Measurements from ENCODE around the gene LTB4R. TPM values are rescaled to one million over a fixed set of nuclear protein-coding genes. Genes with fewer than 3 reads are reported as not detected.
A peak's percentile ranks its signal among the peaks of the same experiment; 100 is the strongest.

The LTB4R gene
- total RNA-seq, 2 donors from 2014 or later: 11.8 to 14.2 TPM

DNA sequence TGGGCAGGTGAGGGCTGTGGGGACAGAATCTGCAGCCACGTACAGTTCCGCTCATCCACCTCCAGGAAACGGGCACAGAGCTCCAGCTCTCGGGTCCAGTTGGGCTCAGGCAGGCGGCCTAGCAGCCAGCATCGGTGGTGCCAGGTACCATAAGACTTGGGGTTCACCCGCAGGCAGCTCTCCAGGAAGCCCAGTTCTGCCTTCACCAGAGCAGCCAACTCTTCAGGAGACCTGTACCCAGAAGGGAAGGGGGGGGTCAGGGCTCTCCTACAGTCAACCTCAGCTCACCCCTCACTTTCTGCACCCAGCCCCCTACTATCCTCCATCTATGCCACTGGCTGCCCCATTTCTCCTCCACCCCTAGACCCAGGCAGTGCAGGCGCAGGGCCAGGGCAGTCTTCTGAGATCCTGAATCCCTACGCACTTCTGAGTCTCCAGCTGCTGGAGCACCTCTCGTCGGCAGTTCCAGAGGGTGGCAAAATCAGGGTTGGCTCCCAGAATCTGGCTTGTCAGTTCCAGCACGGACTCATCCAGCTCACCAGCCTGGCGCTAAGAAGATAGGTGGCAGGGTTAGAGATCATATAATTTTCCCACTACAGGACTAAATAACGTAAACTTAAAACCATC, 41.3 kb upstream of the LTB4R start:
- no peak overlapping the region for H3K27ac ChIP-seq
- H3K4me1 ChIP-seq (replicated peaks): no peaks in the 10 kb centered on the region
- no peak for DNase-seq (ENCODE audit: low spot score)
- no peaks in the 10 kb centered on the region for H3K27me3 ChIP-seq (replicated peaks; ENCODE audit: insufficient read depth)
- intact Hi-C loops (cut with DNase I): no loop called here
- H3K4me3 ChIP-seq: no peak overlapping the region
- TF ChIP-seq POLR2AphosphoS5 (IDR thresholded peaks at IDR 0.05) (no peak), POLR2A (IDR thresholded peaks at IDR 0.05) (no peak)
- TF ChIP-seq, protein P1, sequence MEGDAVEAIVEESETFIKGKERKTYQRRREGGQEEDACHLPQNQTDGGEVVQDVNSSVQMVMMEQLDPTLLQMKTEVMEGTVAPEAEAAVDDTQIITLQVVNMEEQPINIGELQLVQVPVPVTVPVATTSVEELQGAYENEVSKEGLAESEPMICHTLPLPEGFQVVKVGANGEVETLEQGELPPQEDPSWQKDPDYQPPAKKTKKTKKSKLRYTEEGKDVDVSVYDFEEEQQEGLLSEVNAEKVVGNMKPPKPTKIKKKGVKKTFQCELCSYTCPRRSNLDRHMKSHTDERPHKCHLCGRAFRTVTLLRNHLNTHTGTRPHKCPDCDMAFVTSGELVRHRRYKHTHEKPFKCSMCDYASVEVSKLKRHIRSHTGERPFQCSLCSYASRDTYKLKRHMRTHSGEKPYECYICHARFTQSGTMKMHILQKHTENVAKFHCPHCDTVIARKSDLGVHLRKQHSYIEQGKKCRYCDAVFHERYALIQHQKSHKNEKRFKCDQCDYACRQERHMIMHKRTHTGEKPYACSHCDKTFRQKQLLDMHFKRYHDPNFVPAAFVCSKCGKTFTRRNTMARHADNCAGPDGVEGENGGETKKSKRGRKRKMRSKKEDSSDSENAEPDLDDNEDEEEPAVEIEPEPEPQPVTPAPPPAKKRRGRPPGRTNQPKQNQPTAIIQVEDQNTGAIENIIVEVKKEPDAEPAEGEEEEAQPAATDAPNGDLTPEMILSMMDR (IDR thresholded peaks at IDR 0.05): no peak
- H3K9me3 ChIP-seq: no peaks in the 10 kb centered on the region
- 96% methylated on average over 10 of the region's 14 CpGs for WGBS
- peaks cover 0 to 6% of the 10 kb centered on the region in 2 donors for H3K36me3 ChIP-seq

DNA sequence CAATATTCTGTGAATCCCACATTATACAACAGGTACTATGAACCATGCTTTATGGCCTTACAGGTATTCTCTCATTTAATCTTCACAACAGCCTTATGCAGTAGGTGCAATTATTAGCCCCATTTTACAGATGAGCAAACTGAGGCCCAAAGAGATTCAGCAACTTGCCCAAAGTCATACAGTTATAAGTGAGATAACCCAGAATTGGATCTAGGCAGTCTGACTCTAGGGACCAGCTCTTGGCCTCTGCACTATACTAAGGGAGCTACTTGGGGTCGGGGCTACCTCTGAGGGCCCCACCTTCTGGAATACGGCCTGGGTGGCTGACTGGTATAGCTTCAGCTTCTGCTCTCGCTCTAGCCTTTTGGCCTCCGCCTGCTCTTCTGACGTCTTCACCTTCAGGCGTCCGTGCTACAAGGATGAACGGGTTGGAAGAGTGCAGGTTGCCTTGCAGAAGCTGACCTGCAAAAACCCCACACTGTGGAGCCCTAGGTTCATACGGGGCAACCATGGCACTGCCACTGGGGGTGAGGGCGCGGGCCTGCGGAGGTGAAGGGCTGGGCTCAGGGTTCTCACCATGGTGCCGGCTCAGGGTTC, 40.7 kb upstream of the LTB4R start:
- Histone ChIP-seq H3K9me3 (no peaks in the 10 kb centered on the region), H3K36me3 (peaks cover 0 to 6% of the 10 kb centered on the region in 2 donors), H3K4me1 (replicated peaks) (no peaks in the 10 kb centered on the region), H3K27me3 (replicated peaks; ENCODE audit: insufficient read depth) (no peaks in the 10 kb centered on the region), H3K27ac (peak overlapping the region; percentile 87 to 96), H3K4me3 (peak overlapping the region; percentile 74 to 99)
- DNase-seq (ENCODE audit: low spot score): no peak
- 23% methylated on average over 13 of the region's 13 CpGs for WGBS
- intact Hi-C loops (cut with DNase I): loop anchor here (1.0 kb wide), 1 partner anchor 29 kb away; the partner anchor contains the start of genes DHRS1 and NOP9
- TF ChIP-seq POLR2A (IDR thresholded peaks at IDR 0.05) (no peak), POLR2AphosphoS5 (IDR thresholded peaks at IDR 0.05) (no peak)
- TF ChIP-seq, protein P1 (IDR thresholded peaks at IDR 0.05): no peak

DNA sequence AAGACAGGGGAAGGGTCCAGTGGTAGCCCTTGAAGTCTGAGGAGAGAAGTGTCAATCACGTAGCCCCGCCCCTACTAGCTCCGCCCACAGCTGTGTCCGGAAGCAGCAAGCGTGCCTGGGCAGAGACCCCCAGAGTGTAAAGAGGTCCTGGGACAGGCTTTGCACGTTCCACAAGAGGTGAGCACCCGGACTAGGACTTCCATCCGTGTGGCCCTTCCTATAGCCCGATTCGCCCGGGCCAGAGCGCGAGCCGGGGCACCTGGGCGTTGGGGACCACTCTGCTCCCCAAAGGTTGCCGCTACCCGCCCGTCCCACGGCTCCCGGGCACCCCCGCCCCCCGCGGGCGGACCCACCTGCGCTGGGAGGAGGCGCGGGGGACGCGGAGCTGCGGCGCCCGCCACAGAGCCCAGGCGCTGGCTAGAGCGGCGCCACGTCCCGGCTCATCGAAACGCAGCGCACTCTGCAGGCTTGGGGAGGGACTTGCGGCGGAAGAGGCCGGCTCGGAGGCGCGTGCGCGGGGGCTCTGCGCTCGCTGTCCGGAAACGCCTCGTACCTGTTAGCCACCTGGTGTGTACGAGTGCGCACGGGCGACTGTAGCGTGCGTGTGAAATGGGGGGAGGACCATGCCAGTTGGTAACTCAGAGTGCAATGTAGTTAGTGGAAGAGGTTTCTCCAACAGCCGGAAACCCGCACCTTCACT, 40.0 kb upstream of the LTB4R start, which contains the start of gene RABGGTA:
Gene RABGGTA (minus strand): TSS at position 464 of the 700 bp plus-strand sequence. CDS start 482 bp downstream, outside the sequence.
- TF ChIP-seq POLR2AphosphoS5 (IDR thresholded peaks at IDR 0.05) (peak; percentile 85), POLR2A (IDR thresholded peaks at IDR 0.05) (peak; percentile 70)
- TF ChIP-seq, protein P1 (IDR thresholded peaks at IDR 0.05): peak; percentile 25 to 89 (median 78)
- peak; percentile 83 for DNase-seq (ENCODE audit: low spot score)
- under 1% methylated on average over 54 of the region's 61 CpGs for WGBS

DNA sequence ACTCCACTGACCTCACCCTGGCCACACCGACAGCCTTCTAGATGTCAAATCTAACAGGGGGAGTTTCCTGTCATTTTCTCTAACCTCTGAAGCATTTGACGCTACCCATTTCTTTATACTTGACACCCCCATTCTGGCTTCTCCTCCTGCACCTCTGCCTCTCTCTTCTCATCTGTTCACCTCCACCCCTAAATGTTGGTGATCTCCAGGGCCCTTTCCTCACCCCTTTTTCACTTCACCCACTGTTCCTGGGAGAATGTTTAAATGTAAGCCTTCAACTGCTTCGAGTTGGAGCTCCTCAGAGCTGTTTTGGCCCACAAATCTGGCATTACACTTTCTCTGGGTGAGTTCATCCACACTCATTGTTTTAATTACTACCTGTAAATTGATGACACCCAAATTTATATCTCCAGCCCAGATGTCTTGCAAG, 39.5 kb upstream of the LTB4R start:
- Histone ChIP-seq H3K36me3 (no peaks in the 10 kb centered on the region), H3K27ac (peak overlapping the region; percentile 87 to 96), H3K9me3 (no peaks in the 10 kb centered on the region), H3K27me3 (replicated peaks; ENCODE audit: insufficient read depth) (no peaks in the 10 kb centered on the region), H3K4me1 (replicated peaks) (no peaks in the 10 kb centered on the region), H3K4me3 (peak overlapping the region; percentile 74 to 99)
- TF ChIP-seq POLR2A (IDR thresholded peaks at IDR 0.05) (no peak), POLR2AphosphoS5 (IDR thresholded peaks at IDR 0.05) (no peak)
- TF ChIP-seq, protein P1 (IDR thresholded peaks at IDR 0.05): no peak
- intact Hi-C loops (cut with DNase I): loop anchor here (1.0 kb wide), 1 partner anchor 27 kb away; the partner anchor contains the start of genes DHRS1 and NOP9
- no peak for DNase-seq (ENCODE audit: low spot score)
- WGBS: 9% methylated on average over 3 of the region's 3 CpGs

More for the DNA sequence above, 40.0 kb upstream of the LTB4R start, which contains the start of gene RABGGTA:
- no peaks in the 10 kb centered on the region for H3K4me1 ChIP-seq (replicated peaks)
- peak within 1 kb of the TSS; percentile 87 to 96 for H3K27ac ChIP-seq
- no peaks in the 10 kb centered on the region for H3K27me3 ChIP-seq (replicated peaks; ENCODE audit: insufficient read depth)
- H3K4me3 ChIP-seq: peak within 1 kb of the TSS; percentile 74 to 99
- peaks cover 0 to 3% of the 10 kb centered on the region in 2 donors for H3K36me3 ChIP-seq
- intact Hi-C loops (cut with DNase I): loop anchor here (1.0 kb wide), 1 partner anchor 28 kb away; the partner anchor contains the start of genes DHRS1 and NOP9
- no peaks in the 10 kb centered on the region for H3K9me3 ChIP-seq

All from prostate gland (tissue), 2 donors.